Measurements from ENCODE around the gene PFAS.

Gene PFAS

DNA sequence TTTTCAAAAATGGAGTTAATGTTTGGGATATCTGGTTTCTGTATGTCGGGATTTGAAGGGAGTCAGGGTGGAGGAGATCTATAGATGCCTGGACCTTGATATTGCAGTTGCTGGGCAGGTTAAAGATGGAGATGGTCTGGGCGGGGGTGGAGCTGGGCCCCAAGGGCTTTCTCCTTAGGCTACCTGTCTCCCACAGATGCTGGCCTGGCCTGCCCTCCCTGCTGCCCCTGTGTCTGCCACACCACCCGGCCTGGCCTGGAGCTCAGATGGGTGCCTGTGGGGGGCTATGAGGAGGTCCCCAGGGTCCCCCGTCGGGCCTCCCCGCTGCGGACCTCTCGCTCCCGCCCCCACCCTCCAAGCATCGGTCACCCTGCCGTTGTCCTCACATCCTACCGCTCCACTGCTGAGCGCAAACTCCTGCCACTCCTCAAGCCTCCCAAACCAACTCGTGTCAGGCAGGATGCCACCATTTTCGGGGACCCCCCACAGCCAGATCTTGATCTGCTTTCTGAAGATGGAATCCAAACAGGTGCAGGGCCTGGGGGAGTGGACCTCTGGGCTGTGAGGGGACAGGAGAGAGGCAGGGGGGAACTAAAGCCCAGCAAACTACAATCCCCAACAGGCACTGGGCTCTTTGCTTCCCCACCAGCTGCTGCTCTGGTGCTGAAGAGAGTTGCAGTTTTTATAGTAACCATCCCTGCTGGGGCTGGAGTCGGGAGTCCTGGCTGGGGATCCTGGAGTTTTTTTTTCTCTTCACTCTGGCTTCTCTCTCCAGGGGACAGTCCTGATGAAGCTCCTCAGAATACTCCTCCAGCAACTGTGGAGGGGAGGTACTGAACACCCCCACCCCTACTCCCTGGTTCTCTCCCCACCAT, 63.9 kb downstream of the PFAS start:
- no peak for DNase-seq

DNA sequence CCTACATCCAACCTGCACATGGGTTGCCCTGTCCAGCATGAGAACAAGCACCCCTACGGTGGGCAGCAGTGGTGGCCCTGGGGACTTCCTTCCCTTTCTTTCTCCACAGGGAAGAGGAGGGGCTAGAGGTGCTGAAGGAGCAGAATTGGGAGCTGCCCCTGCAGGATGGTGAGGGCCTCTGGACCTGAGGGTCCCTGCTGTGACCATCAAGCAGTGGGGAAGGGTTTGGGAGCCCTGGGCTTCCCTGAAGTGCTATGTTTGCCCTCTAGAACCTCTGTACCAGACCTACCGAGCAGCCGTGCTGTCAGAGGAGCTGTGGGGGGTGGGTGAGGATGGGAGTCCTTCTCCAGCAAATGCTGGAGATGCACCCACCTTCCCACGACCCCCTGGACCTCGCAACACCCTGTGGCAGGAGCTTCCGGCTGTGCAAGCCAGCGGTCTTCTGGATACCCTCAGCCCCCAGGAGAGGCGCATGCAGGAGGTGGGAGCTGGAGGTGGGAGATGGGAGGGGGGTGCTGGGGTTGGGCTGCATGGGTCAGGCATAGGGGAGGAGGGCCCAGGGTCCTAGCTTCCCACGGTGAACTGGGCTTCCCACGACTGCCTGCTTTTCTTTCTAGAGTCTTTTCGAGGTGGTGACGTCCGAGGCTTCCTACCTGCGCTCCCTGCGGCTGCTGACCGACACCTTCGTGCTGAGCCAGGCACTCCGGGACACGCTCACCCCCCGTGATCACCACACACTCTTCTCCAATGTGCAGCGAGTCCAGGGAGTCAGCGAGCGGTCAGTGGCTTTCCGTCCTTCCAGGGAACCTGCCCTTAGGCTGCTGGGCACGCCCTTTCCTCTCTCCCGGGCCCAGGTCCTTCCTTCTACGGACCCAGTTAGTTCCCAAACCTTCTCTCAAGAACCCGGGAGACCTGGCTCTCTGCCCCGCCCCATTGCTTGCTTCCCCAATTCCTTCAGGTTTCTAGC, 66.0 kb downstream of the PFAS start:
- DNase-seq: no peak

DNA sequence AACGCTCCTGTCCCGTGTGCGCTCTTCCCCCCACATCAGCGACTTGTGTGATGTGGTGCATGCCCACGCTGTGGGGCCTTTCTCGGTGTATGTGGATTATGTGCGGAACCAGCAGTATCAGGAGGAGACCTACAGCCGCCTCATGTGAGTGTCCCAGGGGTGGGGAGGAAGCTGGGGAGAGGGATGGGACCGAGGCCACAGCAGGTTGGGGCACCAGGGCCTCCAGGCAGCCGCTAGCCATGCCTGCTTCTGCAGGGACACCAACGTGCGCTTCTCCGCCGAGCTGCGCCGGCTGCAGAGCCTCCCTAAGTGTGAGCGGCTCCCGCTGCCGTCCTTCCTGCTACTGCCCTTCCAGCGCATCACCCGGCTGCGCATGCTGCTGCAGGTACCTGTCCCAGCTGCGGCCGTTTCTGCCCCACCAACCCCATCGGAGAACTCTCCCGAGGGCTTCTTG, 66.7 kb downstream of the PFAS start:
- no peak for DNase-seq

DNA sequence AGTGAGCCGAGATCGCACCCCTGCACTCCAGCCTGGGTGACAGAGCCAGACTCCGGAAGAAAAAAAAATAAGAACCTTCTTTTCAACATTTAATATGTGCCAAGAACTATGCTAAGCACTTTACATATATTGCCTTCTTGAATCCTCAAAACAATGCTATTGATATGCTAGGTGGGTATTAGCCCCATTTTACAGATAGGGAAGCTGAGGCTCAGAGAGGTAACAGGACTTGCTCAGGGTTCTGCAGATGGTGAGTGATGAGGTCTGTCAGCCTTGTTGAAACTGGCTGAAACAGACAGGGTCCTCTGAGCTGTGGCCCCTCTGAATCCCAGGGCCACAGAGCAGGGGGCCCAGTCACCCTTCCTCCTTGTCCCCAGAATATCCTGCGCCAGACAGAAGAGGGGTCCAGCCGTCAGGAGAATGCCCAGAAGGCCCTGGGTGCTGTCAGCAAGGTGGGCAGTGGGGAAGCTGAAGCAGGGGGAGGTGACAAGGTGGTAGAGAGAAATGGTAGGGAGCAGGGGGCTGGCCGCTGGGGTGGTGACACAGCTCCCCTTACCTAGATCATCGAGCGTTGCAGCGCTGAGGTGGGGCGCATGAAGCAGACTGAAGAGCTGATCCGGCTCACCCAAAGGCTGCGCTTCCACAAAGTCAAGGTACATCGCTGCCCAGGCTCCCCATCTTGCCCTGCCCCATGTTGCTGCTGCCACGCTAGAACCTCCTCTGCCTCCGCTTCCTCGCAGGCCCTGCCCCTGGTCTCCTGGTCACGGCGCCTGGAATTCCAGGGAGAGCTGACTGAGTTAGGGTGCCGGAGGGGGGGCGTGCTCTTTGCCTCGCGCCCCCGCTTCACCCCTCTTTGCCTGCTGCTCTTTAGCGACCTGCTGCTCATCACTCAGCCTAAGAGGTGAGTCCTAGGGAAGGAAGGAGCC, 69.2 kb downstream of the PFAS start:
- DNase-seq: no peak
